Epithelial cell of proximal tubule (primary cell): ENCODE results near the gene ROR2. TPM values are rescaled to one million over a fixed set of nuclear protein-coding genes. Genes with fewer than 3 reads are reported as not detected.
A peak's percentile ranks its signal among the peaks of the same experiment; 100 is the strongest.

Experiments used
- DNase-seq: peaks from one replicate; pipeline ENCODE4 v3.0.0-alpha.2; 2011; ENCODE audit warnings: low read depth
- H3K4me3 ChIP-seq: 2 replicates; pipeline ENCODE4 v1.5.1; 2011; ENCODE audit warnings: low read depth, mild to moderate bottlenecking, low read length
- CTCF ChIP-seq: conservative IDR thresholded peaks from 2 replicates; pipeline ENCODE4 v1.5.1; 2012; ENCODE audit warnings: low read depth, mild to moderate bottlenecking, low read length
- total RNA-seq: library from RNA; depleted of rRNA; stranded (reverse); fragments of >200 nt; gene quantifications from 2 replicates; pipeline ENCODE4 v1.2.3, GENCODE V29; 2015

Gene ROR2
- total RNA-seq, 1 donor from 2014 or later, result 3.1 TPM

DNA sequence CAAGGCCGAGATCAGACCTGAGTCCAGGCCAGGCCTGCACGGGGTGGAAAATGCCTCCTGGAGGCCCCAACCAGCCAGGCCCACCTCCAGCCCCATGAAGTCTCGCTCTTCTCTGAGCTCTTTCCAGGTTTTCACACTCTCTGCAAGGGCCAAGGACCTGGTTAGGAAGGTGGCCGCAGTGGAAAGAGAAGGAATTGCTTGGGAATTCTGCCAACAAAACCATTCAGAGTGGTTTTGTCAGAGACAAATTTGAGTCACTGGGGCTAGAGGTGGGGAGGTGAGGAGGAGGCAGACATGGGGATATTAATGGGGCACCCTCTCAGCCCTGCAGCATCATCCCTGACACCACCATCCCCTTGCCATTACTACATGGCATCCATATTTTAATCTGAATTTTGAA is 261.0 kb downstream of the ROR2 start:
- no peak for DNase-seq
- no peak for TF ChIP-seq CTCF
- H3K4me3 ChIP-seq, result no peak overlapping the region

DNA sequence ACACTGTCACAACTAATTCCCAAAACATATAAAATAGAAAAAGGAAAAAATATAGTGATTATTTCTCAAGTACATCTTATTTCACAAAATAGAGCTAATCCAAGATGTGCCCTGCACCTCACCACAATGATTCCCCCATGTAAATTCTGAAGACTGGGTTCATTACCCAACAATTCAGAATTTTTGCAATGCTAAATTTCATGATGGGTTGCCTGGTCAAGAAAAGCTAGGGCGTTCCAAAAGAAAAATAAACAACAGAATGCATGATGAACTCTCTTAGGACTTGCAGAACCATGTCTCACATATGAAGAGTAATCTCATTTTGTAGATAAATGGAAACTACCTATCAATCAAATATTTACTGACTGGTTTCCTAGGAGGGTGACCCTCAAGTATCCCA is 266.8 kb downstream of the ROR2 start:
- H3K4me3 ChIP-seq, result no peak overlapping the region
- no peak for TF ChIP-seq CTCF
- DNase-seq, result no peak

- DNase-seq, result no peak
- no peak for TF ChIP-seq CTCF
- no peak overlapping the region for H3K4me3 ChIP-seq
These were observed 267.2 kb downstream of the ROR2 start for GRCh38 chr9:91682806-91683205.

DNA sequence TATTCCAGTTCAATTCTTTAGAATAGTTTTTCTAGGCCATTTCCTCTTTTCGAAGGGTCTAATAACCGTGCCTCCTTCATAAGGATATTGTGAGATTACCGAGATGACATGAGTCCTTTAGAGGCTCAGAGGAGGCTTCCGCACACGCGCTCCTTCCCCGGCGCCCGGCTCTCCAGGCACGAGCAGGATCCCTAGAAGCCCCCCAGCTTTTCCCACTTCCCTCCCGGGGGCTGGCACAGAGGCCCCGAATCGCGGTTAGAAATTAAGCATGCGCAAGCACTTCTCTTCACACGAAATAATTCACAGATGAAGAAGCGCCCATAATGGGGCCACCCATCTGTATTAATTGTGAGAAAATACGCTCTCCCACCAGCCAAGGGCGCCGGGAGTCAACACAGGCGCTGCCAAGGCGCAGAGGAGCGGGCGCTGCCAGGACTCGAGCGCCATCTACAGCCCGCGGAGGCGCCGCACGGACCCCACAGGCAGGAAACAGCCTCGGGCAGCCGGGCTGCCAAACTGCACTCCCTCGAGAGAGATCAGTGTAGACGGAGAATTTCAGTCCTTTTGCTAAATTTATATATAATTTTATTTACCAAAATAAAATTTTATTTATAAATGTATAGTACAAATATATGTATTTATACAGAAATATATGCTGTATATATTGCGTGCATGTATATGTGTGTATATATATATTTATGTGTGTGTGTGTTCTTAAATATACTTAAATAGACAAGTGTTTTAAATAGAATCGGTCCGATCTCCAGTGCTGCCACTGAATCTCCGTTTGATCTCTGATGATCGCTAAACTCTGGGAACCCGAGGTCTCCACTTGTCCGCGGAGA is 268.3 kb downstream of the ROR2 start:
- DNase-seq, result no peak
- H3K4me3 ChIP-seq, result no peak overlapping the region
- TF ChIP-seq CTCF, result peak; percentile 94

- no peak overlapping the region for H3K4me3 ChIP-seq
- no peak for TF ChIP-seq CTCF
- DNase-seq, result no peak
These were observed 269.0 kb downstream of the ROR2 start for GRCh38 chr9:91680998-91681397.

- DNase-seq, result no peak
- TF ChIP-seq CTCF, result no peak
- no peak overlapping the region for H3K4me3 ChIP-seq
These were observed 269.9 kb downstream of the ROR2 start for GRCh38 chr9:91680106-91680505.

- no peak overlapping the region for H3K4me3 ChIP-seq
- DNase-seq, result no peak
- no peak for TF ChIP-seq CTCF
These were observed 271.0 kb downstream of the ROR2 start for GRCh38 chr9:91678807-91679580.
